Lower leg skin (tissue), 4 donors: Measurements from ENCODE around the gene SUN1. TPM values are rescaled to one million over a fixed set of nuclear protein-coding genes. Genes with fewer than 3 reads are reported as not detected.

Experiments
- DNase-seq, 2 donors: peaks; one replicate each; pipeline ENCODE4 v3.0.0-alpha.2; 2019; ENCODE audit warnings: low spot score in 2 of 2
- H3K4me3 ChIP-seq: fragments of 200-600 bp; sonication (generic); 2 replicates; pipeline ENCODE4 v1.5.1; 2017; ENCODE audit warnings: mild to moderate bottlenecking, low read depth; ENCODE audit not compliant: poor library complexity, severe bottlenecking
- POLR2A ChIP-seq, 2 donors: fragments of 450-650 bp; IDR thresholded peaks; one replicate each; pipeline ENCODE4 v1.6.1; 2016 to 2017; ENCODE audit warnings: antibody characterized with exemption in 2 of 2, mild to moderate bottlenecking in 1 of 2, moderate library complexity in 1 of 2
- WGBS, 2 donors: methylation state at CpG; one replicate each; pipeline ENCODE4 v1.1.5; 2018; 5-methylcytosine and 5-hydroxymethylcytosine counted together
- intact Hi-C: fragments of 100-400 bp; cut with DNase I; formaldehyde crosslinking; loops from one replicate; pipeline ENCODE4 v1.15.0; 2023; ENCODE audit warnings: low total_unique reads
- total RNA-seq, 4 donors: library from RNA; depleted of rRNA; stranded (reverse); fragments of >200 nt; gene quantifications; one replicate each; pipeline ENCODE4 v1.1.0, GENCODE V29; 2016
- TF ChIP-seq, protein P1 (sequence below), 3 donors: fragments of 450-650 bp; IDR thresholded peaks; one replicate each; pipeline ENCODE4 v1.5.1; 2016; ENCODE audit warnings: antibody characterized with exemption in 3 of 3, mild to moderate bottlenecking in 3 of 3, moderate library complexity in 2 of 3

The SUN1 gene
- total RNA-seq, 4 donors from 2014 or later, result 265 to 429 (median 271) TPM

- WGBS, 2 donors, result 87 to 89% methylated on average over 32 to 41 of the region's 43 CpGs
- TF ChIP-seq, protein P1, sequence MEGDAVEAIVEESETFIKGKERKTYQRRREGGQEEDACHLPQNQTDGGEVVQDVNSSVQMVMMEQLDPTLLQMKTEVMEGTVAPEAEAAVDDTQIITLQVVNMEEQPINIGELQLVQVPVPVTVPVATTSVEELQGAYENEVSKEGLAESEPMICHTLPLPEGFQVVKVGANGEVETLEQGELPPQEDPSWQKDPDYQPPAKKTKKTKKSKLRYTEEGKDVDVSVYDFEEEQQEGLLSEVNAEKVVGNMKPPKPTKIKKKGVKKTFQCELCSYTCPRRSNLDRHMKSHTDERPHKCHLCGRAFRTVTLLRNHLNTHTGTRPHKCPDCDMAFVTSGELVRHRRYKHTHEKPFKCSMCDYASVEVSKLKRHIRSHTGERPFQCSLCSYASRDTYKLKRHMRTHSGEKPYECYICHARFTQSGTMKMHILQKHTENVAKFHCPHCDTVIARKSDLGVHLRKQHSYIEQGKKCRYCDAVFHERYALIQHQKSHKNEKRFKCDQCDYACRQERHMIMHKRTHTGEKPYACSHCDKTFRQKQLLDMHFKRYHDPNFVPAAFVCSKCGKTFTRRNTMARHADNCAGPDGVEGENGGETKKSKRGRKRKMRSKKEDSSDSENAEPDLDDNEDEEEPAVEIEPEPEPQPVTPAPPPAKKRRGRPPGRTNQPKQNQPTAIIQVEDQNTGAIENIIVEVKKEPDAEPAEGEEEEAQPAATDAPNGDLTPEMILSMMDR (IDR thresholded peaks at IDR 0.05), result no peak
- H3K4me3 ChIP-seq, result no peak overlapping the region
- DNase-seq, result no peak
- intact Hi-C loops, result no loop called here
These were observed 56.1 kb downstream of the SUN1 start for GRCh38 chr7:888081-889024.

GRCh38 chr7:889025-889390, 56.7 kb downstream of the SUN1 start:
- no peak overlapping the region for H3K4me3 ChIP-seq
- TF ChIP-seq, protein P1 (IDR thresholded peaks at IDR 0.05), result no peak
- no peak for TF ChIP-seq POLR2A (IDR thresholded peaks at IDR 0.05)
- intact Hi-C loops, result no loop called here
- no peak for DNase-seq
- 88 to 89% methylated on average over 9 to 15 of the region's 15 CpGs for WGBS, 2 donors

- intact Hi-C loops, result no loop called here
- WGBS, 2 donors, result 94 to 96% methylated on average over 13 to 18 of the region's 18 CpGs
- no peak for TF ChIP-seq POLR2A (IDR thresholded peaks at IDR 0.05)
- TF ChIP-seq, protein P1 (IDR thresholded peaks at IDR 0.05), result no peak
- no peak for DNase-seq
- H3K4me3 ChIP-seq, result no peak overlapping the region
These were observed 57.1 kb downstream of the SUN1 start for GRCh38 chr7:889391-889790.

DNA sequence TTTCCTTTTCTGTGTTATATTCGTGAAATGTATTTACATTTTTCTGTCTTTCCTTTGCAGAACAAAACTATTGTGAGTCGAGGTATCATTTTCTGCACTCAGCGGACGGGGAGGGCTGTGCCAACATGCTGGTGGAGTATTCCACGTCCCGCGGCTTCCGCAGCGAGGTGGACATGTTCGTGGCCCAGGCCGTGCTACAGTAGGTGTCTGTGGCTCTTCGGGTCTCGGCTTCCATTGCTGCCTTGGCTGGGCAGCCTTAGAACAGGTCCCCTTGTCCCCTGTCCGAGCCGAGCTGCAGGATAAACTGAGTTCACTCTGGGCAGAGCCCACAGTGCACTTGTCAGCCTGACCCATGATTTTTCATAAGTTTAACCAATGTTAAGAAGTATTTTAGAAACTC, 58.6 kb downstream of the SUN1 start:
- intact Hi-C loops, result no loop called here

GRCh38 chr7:891291-891690, 59.0 kb downstream of the SUN1 start:
- DNase-seq, result no peak
- 95 to 96% methylated on average over 25 to 29 of the region's 29 CpGs for WGBS, 2 donors
- H3K4me3 ChIP-seq, result no peak overlapping the region
- intact Hi-C loops, result no loop called here
- TF ChIP-seq, protein P1 (IDR thresholded peaks at IDR 0.05), result no peak
- no peak for TF ChIP-seq POLR2A (IDR thresholded peaks at IDR 0.05)

More for the DNA sequence above, 58.6 kb downstream of the SUN1 start:
- TF ChIP-seq, protein P1 (IDR thresholded peaks at IDR 0.05), result no peak
- TF ChIP-seq POLR2A (IDR thresholded peaks at IDR 0.05), result no peak
- no peak for DNase-seq
- 94 to 96% methylated on average over 15 of the region's 15 CpGs for WGBS, 2 donors
- no peak overlapping the region for H3K4me3 ChIP-seq
